HEK293T (cell line): ENCODE measurements around the gene LPIN3.

Experiments
- BHLHE40 ChIP-seq: fragments of 450-650 bp; IDR thresholded peaks from 2 replicates; pipeline ENCODE4 v1.6.1; 2016; ENCODE audit warnings: mild to moderate bottlenecking, moderate library complexity, borderline replicate concordance
- CTBP1 ChIP-seq: fragments of 450-650 bp; IDR thresholded peaks from 2 replicates; pipeline ENCODE4 v1.6.1; 2016; ENCODE audit warnings: borderline replicate concordance
- ELF4 ChIP-seq: fragments of 450-650 bp; IDR thresholded peaks from 2 replicates; pipeline ENCODE4 v1.6.1; 2017; ENCODE audit warnings: antibody characterized with exemption
- FOXA1 ChIP-seq: fragments of 450-650 bp; IDR thresholded peaks from 2 replicates; pipeline ENCODE4 v1.6.1; 2016; ENCODE audit warnings: mild to moderate bottlenecking
- FOXM1 ChIP-seq: fragments of 450-650 bp; IDR thresholded peaks from 2 replicates; pipeline ENCODE4 v1.6.1; 2017; ENCODE audit warnings: mild to moderate bottlenecking, borderline replicate concordance
- NFRKB ChIP-seq: fragments of 450-650 bp; IDR thresholded peaks from 2 replicates; pipeline ENCODE4 v1.6.1; 2016; ENCODE audit warnings: mild to moderate bottlenecking, moderate library complexity
- SP1 ChIP-seq: fragments of 450-650 bp; IDR thresholded peaks from 2 replicates; pipeline ENCODE4 v1.6.1; 2017
- SUZ12 ChIP-seq: fragments of 450-650 bp; IDR thresholded peaks from 2 replicates; pipeline ENCODE4 v1.6.1; 2016; ENCODE audit warnings: mild to moderate bottlenecking
- TARDBP ChIP-seq: fragments of 450-650 bp; IDR thresholded peaks from 2 replicates; pipeline ENCODE4 v1.6.1; 2016
- ZNF384 ChIP-seq: fragments of 450-650 bp; IDR thresholded peaks from 2 replicates; pipeline ENCODE4 v1.6.1; 2016

DNA sequence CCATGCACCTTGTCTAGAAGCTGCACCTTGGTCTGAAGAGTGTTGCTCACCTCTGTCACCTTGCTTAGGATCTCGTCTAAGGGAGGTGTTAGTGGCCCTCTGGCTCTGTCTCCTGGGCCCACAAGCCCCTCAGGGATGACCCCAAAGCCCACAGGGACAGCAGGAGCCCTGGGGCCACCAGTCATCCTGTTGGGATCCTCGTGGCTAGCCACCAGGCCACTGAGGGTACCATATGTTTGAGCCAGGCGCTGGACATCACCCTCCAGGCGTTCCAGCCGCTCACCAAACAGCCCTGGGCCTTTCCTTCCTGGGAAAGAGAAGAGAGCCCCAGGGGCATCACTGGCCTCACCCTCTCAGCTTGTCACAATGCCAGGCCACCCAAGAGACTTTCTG is 22.1 kb downstream of the LPIN3 start:
- TF ChIP-seq FOXM1, result no peak
- TF ChIP-seq SP1, result no peak
- no peak for TF ChIP-seq SUZ12
- no peak for TF ChIP-seq TARDBP
- no peak for TF ChIP-seq FOXA1
- no peak for TF ChIP-seq CTBP1
- no peak for TF ChIP-seq ZNF384
- no peak for TF ChIP-seq ELF4
- no peak for TF ChIP-seq BHLHE40
- TF ChIP-seq NFRKB, result no peak
